Measurements from ENCODE around the gene FOXC1. TPM values are rescaled to one million over a fixed set of nuclear protein-coding genes. Genes with fewer than 3 reads are reported as not detected.

The FOXC1 gene
- total and polyA plus RNA-seq, 9 of the 15 experiments (the other 6 are each of a cell fraction or from before 2014, with no cell fraction given) = not detected

DNA sequence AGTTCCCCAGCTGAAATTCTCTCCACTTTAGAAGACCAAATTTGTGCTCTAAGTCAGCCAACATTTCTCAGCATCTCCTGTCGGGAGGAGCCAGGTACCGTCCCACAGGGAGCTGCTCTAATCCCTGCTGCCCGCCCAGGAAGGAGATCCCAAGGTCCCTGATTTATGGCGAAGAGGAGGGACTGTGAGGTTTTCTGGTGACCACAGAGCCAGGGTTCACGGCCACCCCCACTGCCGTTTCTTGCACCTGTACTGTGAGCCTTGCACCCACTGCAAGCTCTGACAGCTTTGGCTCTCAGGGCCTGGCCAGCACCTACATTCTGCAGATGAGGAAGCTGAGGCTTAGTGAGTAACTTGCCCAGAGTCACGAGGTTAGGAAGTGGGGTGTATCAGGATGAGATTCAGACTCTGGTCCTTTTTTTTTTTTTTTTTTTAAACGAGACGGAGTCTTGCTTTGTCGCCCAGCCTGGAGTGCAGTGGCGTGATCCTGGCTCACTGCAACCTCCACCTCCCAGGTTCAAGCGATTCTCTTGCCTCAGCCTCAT, 34.9 kb downstream of the FOXC1 start:
- intact Hi-C loops (cut with micrococcal nuclease) = no loop called here
- in situ Hi-C loops (cut with MboI) = no loop called here
- H3K36me3 ChIP-seq (ENCODE audit: control insufficient read depth, insufficient read depth, low read length) = no peaks in the 10 kb centered on the region
- DNase-seq (ENCODE audit: extremely low read depth in 1 of 4, low spot score in 3 of 4) (no peak), ATAC-seq (no peak), FAIRE-seq (no peak)
- H2AFZ ChIP-seq (ENCODE audit: low read depth, low read length) = no peak overlapping the region
- ChIA-PET POLR2A (no interaction called here), CTCF (ENCODE audit: low intra/inter-chr PET ratio) (no interaction called here)
- H3K4me2 ChIP-seq (ENCODE audit: insufficient read depth, low read length) = no peak overlapping the region
- no peak overlapping the region for H3K9ac ChIP-seq (ENCODE audit: insufficient read depth in 1 of 2, low read depth in 2 of 2, low read length in 2 of 2)
- peaks cover 23% of the 10 kb centered on the region for H4K20me1 ChIP-seq (replicated peaks; ENCODE audit: control insufficient read depth, insufficient read depth, low read length)
- H3K27ac ChIP-seq (ENCODE audit: extremely low read depth, low read depth, low read length) = no peak overlapping the region
- H3K27me3 ChIP-seq (ENCODE audit: control insufficient read depth in 2 of 2, insufficient read depth in 2 of 2, low read length in 2 of 2) = peaks cover 39 to 72% of the 10 kb centered on the region in 2 experiments
- 2% methylated on average over 10 of the region's 12 CpGs for WGBS (ENCODE audit: insufficient coverage, low coverage, missing lambda C conversion rate)
- H3K4me3 ChIP-seq = no peak overlapping the region
- no peaks in the 10 kb centered on the region for H3K9me3 ChIP-seq (replicated peaks; ENCODE audit: control insufficient read depth, insufficient read depth, low read depth, low read length)
- H3K79me2 ChIP-seq (ENCODE audit: control insufficient read depth, insufficient read depth, low read length) = no peaks in the 10 kb centered on the region
- TF ChIP-seq FOXM1 (IDR thresholded peaks at IDR 0.05; ENCODE audit: low read depth) (no peak), FOXM1 (CRISPR knock-in tag; IDR thresholded peaks at IDR 0.05; ENCODE audit: low read depth) (no peak), HMGN3 (IDR thresholded peaks at IDR 0.05; ENCODE audit: borderline replicate concordance, extremely low read depth, insufficient read length, low read depth, low read length) (no peak), ZFP36 (IDR thresholded peaks at IDR 0.05; ENCODE audit: low read depth, low read length, partially characterized antibody) (no peak), SLC30A9 (CRISPR knock-in tag; IDR thresholded peaks at IDR 0.05) (no peak), L3MBTL2 (IDR thresholded peaks at IDR 0.05) (no peak), ERF (CRISPR knock-in tag; IDR thresholded peaks at IDR 0.05) (no peak), CHCHD3 (CRISPR knock-in tag; IDR thresholded peaks at IDR 0.05) (no peak), DNMT1 (IDR thresholded peaks at IDR 0.05) (no peak), KDM5B (IDR thresholded peaks at IDR 0.05; ENCODE audit: insufficient replicate concordance, low read depth, low read length) (no peak), CBFB (CRISPR knock-in tag; IDR thresholded peaks at IDR 0.05) (no peak)
- TF ChIP-seq, protein P1, sequence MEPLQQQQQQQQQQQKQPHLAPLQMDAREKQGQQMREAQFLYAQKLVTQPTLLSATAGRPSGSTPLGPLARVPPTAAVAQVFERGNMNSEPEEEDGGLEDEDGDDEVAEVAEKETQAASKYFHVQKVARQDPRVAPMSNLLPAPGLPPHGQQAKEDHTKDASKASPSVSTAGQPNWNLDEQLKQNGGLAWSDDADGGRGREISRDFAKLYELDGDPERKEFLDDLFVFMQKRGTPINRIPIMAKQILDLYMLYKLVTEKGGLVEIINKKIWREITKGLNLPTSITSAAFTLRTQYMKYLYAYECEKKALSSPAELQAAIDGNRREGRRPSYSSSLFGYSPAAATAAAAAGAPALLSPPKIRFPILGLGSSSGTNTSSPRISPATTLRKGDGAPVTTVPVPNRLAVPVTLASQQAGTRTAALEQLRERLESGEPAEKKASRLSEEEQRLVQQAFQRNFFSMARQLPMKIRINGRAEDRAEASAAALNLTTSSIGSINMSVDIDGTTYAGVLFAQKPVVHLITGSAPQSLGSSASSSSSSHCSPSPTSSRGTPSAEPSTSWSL (CRISPR knock-in tag; IDR thresholded peaks at IDR 0.05; ENCODE audit: borderline replicate concordance) = no peak
- TF ChIP-seq, protein P2, sequence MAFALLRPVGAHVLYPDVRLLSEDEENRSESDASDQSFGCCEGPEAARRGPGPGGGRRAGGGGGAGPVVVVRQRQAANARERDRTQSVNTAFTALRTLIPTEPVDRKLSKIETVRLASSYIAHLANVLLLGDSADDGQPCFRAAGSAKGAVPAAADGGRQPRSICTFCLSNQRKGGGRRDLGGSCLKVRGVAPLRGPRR (CRISPR knock-in tag; IDR thresholded peaks at IDR 0.05) = no peak
- TF ChIP-seq, protein P3, sequence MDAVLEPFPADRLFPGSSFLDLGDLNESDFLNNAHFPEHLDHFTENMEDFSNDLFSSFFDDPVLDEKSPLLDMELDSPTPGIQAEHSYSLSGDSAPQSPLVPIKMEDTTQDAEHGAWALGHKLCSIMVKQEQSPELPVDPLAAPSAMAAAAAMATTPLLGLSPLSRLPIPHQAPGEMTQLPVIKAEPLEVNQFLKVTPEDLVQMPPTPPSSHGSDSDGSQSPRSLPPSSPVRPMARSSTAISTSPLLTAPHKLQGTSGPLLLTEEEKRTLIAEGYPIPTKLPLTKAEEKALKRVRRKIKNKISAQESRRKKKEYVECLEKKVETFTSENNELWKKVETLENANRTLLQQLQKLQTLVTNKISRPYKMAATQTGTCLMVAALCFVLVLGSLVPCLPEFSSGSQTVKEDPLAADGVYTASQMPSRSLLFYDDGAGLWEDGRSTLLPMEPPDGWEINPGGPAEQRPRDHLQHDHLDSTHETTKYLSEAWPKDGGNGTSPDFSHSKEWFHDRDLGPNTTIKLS (IDR thresholded peaks at IDR 0.05; ENCODE audit: borderline replicate concordance, low read depth) = no peak
- no peaks in the 10 kb centered on the region for H3K9me1 ChIP-seq (ENCODE audit: control insufficient read depth, insufficient read depth, low read length)
- no peaks in the 10 kb centered on the region for H3K4me1 ChIP-seq (replicated peaks in 1 of 2; ENCODE audit: control insufficient read depth in 2 of 2, insufficient read depth in 2 of 2, low read length in 2 of 2)
- no TSS peak for BruUV-seq (replicated peaks)

Measured in K562 (cell line).